Smooth muscle cell (in vitro differentiated cells): ENCODE measurements around the gene GRHPR. TPM values are rescaled to one million over a fixed set of nuclear protein-coding genes. Genes with fewer than 3 reads are reported as not detected.

Source experiments
- DNase-seq: peaks from one replicate; lab custom pipeline; 2025; ENCODE audit not compliant: unreplicated experiment; lab: John Stamatoyannopoulos, UW
- H2AFZ ChIP-seq: fragments of 200-600 bp; sonication (generic); 2 replicates; pipeline ENCODE4 v1.6.0; 2016; ENCODE audit warnings: antibody characterized with exemption, low read depth, mild to moderate bottlenecking
- H3F3A ChIP-seq: fragments of 200-600 bp; sonication (generic); 2 replicates; pipeline ENCODE4 v1.6.0; 2017; ENCODE audit warnings: antibody characterized with exemption, low read depth
- H3K27ac ChIP-seq: fragments of 200-600 bp; sonication (generic); 2 replicates; pipeline ENCODE4 v1.5.1; 2016; ENCODE audit warnings: low read depth, mild to moderate bottlenecking
- H3K27me3 ChIP-seq: fragments of 200-600 bp; sonication (generic); 2 replicates; pipeline ENCODE4 v1.6.1; 2016; ENCODE audit warnings: low read depth, mild to moderate bottlenecking
- H3K36me3 ChIP-seq: fragments of 200-600 bp; sonication (generic); 2 replicates; pipeline ENCODE4 v1.5.1; 2016; ENCODE audit warnings: low read depth
- H3K4me1 ChIP-seq: fragments of 200-600 bp; sonication (generic); 2 replicates; pipeline ENCODE4 v1.5.1; 2016; ENCODE audit warnings: low read depth
- H3K4me2 ChIP-seq: fragments of 200-600 bp; sonication (generic); 2 replicates; pipeline ENCODE4 v1.6.0; 2016; ENCODE audit warnings: mild to moderate bottlenecking
- H3K4me3 ChIP-seq: fragments of 200-600 bp; sonication (generic); 2 replicates; pipeline ENCODE4 v1.5.1; 2016; ENCODE audit warnings: mild to moderate bottlenecking
- H3K79me2 ChIP-seq: fragments of 200-600 bp; sonication (generic); 2 replicates; pipeline ENCODE4 v1.6.0; 2016; ENCODE audit warnings: low read depth, mild to moderate bottlenecking
- H3K9ac ChIP-seq: fragments of 200-600 bp; sonication (generic); 2 replicates; pipeline ENCODE4 v1.6.0; 2016; ENCODE audit warnings: low read depth
- H3K9me3 ChIP-seq: fragments of 200-600 bp; sonication (generic); replicated peaks from 2 replicates; pipeline ENCODE4 v1.5.1; 2016; ENCODE audit warnings: low read depth
- H4K20me1 ChIP-seq: fragments of 200-600 bp; sonication (generic); 2 replicates; pipeline ENCODE4 v1.6.0; 2016; ENCODE audit warnings: low read depth
- CTCF ChIP-seq: fragments of 200-600 bp; sonication (generic); IDR thresholded peaks from 2 replicates; pipeline ENCODE4 v1.5.1; 2017; ENCODE audit warnings: borderline replicate concordance, mild to moderate bottlenecking, antibody characterized with exemption; ENCODE audit not compliant: insufficient read depth, poor library complexity, severe bottlenecking
- WGBS: methylation state at CpG from one replicate; pipeline ENCODE4 v1.1.7; 2016; ENCODE audit warnings: low lambda C conversion rate; 5-methylcytosine and 5-hydroxymethylcytosine counted together
- polyA plus RNA-seq: library from polyadenylated mRNA; unstranded; fragments of >200 nt; fragmentation: Nextera tagmentation; extraction: Ambion mirVana; gene quantifications from 2 replicates; pipeline ENCODE4 v1.2.1, GENCODE V29; 2016
- total RNA-seq: library from RNA; depleted of rRNA; stranded (reverse); fragments of >200 nt; gene quantifications from 2 replicates; pipeline ENCODE4 v1.2.3, GENCODE V29; 2014

GRHPR gene
- total and polyA plus RNA-seq, 2 experiments from 2014 or later, result 89.3 to 128 TPM

- DNase-seq, result no peak
- Histone ChIP-seq H3K4me1 (peaks cover 26% of the 10 kb centered on the region), H3K9ac (no peak overlapping the region), H3K79me2 (peaks cover 31% of the 10 kb centered on the region), H3K4me3 (no peak overlapping the region), H3K27ac (no peak overlapping the region), H4K20me1 (peaks cover 23% of the 10 kb centered on the region), H2AFZ (no peak overlapping the region), H3K9me3 (no peaks in the 10 kb centered on the region), H3K27me3 (no peaks in the 10 kb centered on the region), H3K4me2 (no peak overlapping the region), H3F3A (no peaks in the 10 kb centered on the region), H3K36me3 (no peaks in the 10 kb centered on the region)
- no peak for TF ChIP-seq CTCF
- 86% methylated on average over 12 of the region's 12 CpGs for WGBS
Observed at GRCh38 chr9:37420271-37421215, 2.0 kb upstream of the GRHPR start.

- Histone ChIP-seq H2AFZ (peak overlapping the region; percentile 89), H3K4me1 (peaks cover 19% of the 10 kb centered on the region), H3K36me3 (no peaks in the 10 kb centered on the region), H3F3A (no peaks in the 10 kb centered on the region), H3K27ac (peak overlapping the region; percentile 68), H3K4me2 (peak overlapping the region; percentile 95), H3K27me3 (no peaks in the 10 kb centered on the region), H3K9ac (peak overlapping the region; percentile 88), H3K9me3 (no peaks in the 10 kb centered on the region), H4K20me1 (peaks cover 27% of the 10 kb centered on the region), H3K79me2 (peaks cover 31% of the 10 kb centered on the region), H3K4me3 (peak overlapping the region; percentile 90)
- no peak for TF ChIP-seq CTCF
- no peak for DNase-seq
- 62% methylated on average over 8 of the region's 8 CpGs for WGBS
Observed at GRCh38 chr9:37421914-37422288, 595 bp upstream of the GRHPR start.

- H3K4me3 ChIP-seq, result peak overlapping the region; percentile 90
- peak overlapping the region; percentile 95 for H3K4me2 ChIP-seq
- H4K20me1 ChIP-seq, result peaks cover 27% of the 10 kb centered on the region
- no peak for TF ChIP-seq CTCF
- peaks cover 31% of the 10 kb centered on the region for H3K79me2 ChIP-seq
- no peak for DNase-seq
- no peak overlapping the region for H3K27ac ChIP-seq
- H3K27me3 ChIP-seq, result no peaks in the 10 kb centered on the region
- no peaks in the 10 kb centered on the region for H3F3A ChIP-seq
- H3K4me1 ChIP-seq, result peaks cover 19% of the 10 kb centered on the region
- H2AFZ ChIP-seq, result no peak overlapping the region
- peak overlapping the region; percentile 88 for H3K9ac ChIP-seq
- no peaks in the 10 kb centered on the region for H3K9me3 ChIP-seq
- H3K36me3 ChIP-seq, result no peaks in the 10 kb centered on the region
- 91% methylated on average over 2 of the region's 2 CpGs for WGBS
Observed at GRCh38 chr9:37423508-37423907, 1.0 kb downstream of the GRHPR start.
